Measurements from ENCODE around the gene TAF6L. TPM values are rescaled to one million over a fixed set of nuclear protein-coding genes. Genes with fewer than 3 reads are reported as not detected.
"Not testable (repeated sequence)": the region's sequence is repeated elsewhere in the genome, so short reads cannot be mapped to it uniquely, and the experiment has no call there.

Gene TAF6L
- total RNA-seq, 1 donor from 2014 or later = 50.5 TPM

DNA sequence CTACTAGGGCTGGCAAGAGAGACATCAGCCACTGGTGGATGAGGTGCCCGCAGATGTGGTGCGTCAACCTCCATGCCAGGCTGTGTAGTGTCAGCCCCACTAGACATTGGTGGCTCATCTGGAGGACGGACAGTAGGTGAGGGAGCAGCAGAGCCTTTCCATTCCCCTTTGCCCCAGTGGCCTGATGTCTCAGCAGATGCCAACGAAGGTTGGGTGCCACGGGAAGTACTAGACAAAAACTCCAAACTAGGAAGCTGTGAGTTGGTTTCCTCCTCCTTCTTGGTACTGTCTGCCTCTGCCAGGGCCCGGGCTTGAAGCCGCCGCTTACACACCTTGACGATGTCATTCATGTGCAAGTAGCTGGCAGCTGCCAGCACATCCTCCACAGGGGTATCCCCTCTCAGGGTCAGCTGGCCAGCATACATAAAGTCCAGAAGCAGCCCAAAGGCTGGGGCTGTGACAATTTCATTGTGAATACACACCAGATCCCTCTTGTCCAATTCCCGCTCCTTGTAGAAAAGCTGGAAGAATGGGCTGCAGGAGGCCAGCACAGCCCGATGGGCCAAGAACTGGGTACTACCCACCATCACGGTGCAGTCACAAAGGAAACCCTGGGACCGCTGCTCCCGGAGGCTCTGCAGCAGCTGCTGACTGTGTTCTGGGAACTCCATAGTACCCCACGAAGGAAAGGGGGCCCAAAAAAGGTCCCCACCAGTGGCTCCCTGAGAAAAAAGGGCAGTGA lies 18.0 kb upstream of the TAF6L start:
- Mint-ChIP-seq H3K4me3 (peak overlapping the region; percentile 100), H3K9me3 (no peaks in the 10 kb centered on the region), H3K27ac (ENCODE audit: unreplicated experiment) (no peak overlapping the region), H3K27me3 (ENCODE audit: low read depth) (no peaks in the 10 kb centered on the region), H3K4me1 (peaks cover 36% of the 10 kb centered on the region), H3K36me3 (ENCODE audit: low read depth) (peaks cover 2% of the 10 kb centered on the region)
- DNase-seq (ENCODE audit: low read depth, low spot score) = no peak
- TF ChIP-seq, protein P1, sequence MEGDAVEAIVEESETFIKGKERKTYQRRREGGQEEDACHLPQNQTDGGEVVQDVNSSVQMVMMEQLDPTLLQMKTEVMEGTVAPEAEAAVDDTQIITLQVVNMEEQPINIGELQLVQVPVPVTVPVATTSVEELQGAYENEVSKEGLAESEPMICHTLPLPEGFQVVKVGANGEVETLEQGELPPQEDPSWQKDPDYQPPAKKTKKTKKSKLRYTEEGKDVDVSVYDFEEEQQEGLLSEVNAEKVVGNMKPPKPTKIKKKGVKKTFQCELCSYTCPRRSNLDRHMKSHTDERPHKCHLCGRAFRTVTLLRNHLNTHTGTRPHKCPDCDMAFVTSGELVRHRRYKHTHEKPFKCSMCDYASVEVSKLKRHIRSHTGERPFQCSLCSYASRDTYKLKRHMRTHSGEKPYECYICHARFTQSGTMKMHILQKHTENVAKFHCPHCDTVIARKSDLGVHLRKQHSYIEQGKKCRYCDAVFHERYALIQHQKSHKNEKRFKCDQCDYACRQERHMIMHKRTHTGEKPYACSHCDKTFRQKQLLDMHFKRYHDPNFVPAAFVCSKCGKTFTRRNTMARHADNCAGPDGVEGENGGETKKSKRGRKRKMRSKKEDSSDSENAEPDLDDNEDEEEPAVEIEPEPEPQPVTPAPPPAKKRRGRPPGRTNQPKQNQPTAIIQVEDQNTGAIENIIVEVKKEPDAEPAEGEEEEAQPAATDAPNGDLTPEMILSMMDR (conservative IDR thresholded peaks at IDR 0.05) = no peak

DNA sequence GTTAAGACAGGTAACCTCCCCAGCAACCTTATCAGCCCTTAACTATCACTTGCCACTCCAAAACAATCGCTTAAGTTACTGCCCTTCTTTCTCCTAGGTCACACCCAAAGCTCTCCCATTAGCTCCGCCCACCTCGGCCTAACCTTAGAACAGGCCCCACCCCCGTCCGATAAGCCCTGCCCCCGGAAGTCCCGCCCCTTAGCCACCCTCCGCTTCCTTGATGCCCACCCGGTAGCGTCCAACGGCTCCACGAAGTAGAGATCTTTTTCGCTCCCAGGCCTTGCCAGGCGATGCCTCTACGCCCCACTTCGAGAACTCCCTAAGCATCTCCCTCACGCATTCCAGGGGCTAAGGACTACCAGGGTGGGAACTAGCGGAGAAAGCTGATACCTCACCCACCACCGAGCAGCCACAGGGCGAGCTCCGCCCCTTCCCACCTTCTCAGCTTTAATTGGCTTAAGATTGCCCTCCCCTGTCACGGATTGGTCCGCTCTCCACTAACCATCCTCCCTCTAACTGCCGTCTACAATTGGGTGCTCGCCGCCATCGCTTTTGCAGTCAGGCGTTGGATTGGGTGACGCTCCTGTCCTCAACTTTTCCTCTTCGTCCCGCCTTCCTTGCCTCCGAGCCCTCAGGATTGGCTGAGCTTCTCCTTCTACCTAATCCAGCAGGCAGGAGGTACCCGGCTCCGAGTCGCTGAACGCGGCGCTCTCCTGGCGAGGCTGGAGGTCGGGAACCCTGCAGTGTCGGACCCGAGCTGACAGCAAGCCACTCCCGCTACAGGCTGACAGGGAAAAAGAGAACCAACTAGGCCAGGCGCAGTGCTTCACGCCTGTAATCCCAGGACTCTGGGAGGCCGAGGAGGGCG lies 17.2 kb upstream of the TAF6L start, which contains the start of gene ZBTB3:
TSS of gene ZBTB3 (minus strand) at position 425 of the 868 bp plus-strand sequence. CDS start 496 bp downstream, outside the sequence.
- no peaks in the 10 kb centered on the region for H3K9me3 Mint-ChIP-seq
- TF ChIP-seq, protein P1 (conservative IDR thresholded peaks at IDR 0.05) = no peak
- no peaks in the 10 kb centered on the region for H3K27me3 Mint-ChIP-seq (ENCODE audit: low read depth)
- H3K4me3 Mint-ChIP-seq = peak within 1 kb of the TSS; percentile 100
- peak; percentile 96 for DNase-seq (ENCODE audit: low read depth, low spot score)
- peaks cover under 1% of the 10 kb centered on the region for H3K36me3 Mint-ChIP-seq (ENCODE audit: low read depth)
- peaks cover 31% of the 10 kb centered on the region for H3K4me1 Mint-ChIP-seq
- H3K27ac Mint-ChIP-seq (ENCODE audit: unreplicated experiment) = peak within 1 kb of the TSS; percentile 96

DNA sequence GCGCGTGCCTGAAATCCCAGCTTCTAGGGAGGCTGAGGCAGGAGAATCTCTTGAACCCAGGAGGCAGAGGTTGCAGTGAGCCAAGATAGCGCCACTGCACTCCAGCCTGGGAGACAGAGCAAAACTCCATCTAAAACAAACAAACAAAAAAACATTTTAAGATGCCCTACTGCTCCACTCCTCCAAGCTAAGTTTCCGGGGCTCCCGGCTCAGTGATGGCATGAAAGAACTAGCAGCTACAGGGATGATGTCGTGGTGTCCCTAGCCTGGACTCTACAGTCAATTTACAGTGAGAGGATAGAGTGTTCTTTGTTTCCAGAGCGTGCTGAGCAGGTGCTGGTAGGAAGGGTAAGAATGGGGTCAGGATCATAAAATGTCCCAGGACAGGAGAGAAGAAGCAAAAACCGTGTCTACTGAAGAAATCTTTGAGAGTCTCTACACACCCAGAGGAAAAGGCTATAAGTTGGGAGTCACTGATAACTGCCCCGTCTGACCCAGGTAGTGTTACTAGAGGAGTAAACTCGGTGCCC lies 16.0 kb upstream of the TAF6L start:
- no peaks in the 10 kb centered on the region for H3K36me3 Mint-ChIP-seq (ENCODE audit: low read depth)
- H3K9me3 Mint-ChIP-seq = no peaks in the 10 kb centered on the region
- H3K4me3 Mint-ChIP-seq = peak overlapping the region; percentile 74
- TF ChIP-seq, protein P1 (conservative IDR thresholded peaks at IDR 0.05) = no peak
- peaks cover 28% of the 10 kb centered on the region for H3K4me1 Mint-ChIP-seq
- no peak for DNase-seq (ENCODE audit: low read depth, low spot score)
- H3K27me3 Mint-ChIP-seq (ENCODE audit: low read depth) = no peaks in the 10 kb centered on the region
- peak overlapping the region; percentile 9 for H3K27ac Mint-ChIP-seq (ENCODE audit: unreplicated experiment)

DNA sequence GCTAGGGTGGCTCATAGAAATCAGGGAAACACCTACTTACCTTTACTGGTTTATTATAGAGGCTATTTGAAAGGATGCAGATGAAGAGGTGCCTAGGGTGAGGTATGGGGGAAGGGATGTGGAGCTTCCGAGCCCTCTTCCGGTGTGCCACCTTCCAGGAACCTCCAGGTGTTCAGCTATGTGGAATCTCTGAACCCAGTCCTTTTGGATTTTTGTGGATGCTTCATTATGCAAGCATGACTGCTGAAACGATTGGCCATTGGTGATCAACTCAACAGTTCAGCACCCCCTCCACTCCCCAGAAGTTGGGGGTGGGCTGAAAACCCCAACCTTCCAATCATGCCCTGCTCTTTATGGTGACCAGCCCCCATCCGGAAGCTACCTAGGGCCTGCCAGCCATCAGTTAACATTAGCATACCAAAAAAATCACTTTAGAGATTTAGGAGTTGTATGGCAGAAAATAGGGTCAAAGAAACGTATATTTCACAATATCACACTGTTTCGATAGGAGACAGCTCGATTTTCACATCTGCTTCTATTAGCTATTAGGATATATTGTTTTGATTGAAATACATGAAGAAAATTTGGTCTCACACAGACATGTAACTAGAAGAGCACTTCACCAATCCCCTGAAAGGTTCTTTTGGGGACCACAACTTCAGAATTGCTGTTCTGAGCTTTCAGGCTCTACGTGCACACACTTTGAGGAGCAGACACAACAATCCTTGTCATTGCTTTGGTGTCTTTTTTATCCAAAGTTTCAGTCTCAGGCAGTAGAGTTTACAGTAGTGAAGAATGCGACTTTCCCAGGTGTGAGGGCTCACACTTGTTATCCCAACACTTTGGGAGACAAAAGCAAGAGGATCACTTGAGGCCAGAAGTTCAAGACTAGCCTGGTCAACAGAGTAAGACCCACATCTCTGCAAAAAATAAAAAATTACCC lies 13.1 kb upstream of the TAF6L start:
- no peak overlapping the region for H3K27ac Mint-ChIP-seq (ENCODE audit: unreplicated experiment)
- H3K27me3 Mint-ChIP-seq (ENCODE audit: low read depth) = no peaks in the 10 kb centered on the region
- H3K4me1 Mint-ChIP-seq = peaks cover 43% of the 10 kb centered on the region
- H3K36me3 Mint-ChIP-seq (ENCODE audit: low read depth) = no peaks in the 10 kb centered on the region
- TF ChIP-seq, protein P1 (conservative IDR thresholded peaks at IDR 0.05) = no peak
- peak overlapping the region; percentile 41 for H3K4me3 Mint-ChIP-seq
- no peak for DNase-seq (ENCODE audit: low read depth, low spot score)
- no peaks in the 10 kb centered on the region for H3K9me3 Mint-ChIP-seq

DNA sequence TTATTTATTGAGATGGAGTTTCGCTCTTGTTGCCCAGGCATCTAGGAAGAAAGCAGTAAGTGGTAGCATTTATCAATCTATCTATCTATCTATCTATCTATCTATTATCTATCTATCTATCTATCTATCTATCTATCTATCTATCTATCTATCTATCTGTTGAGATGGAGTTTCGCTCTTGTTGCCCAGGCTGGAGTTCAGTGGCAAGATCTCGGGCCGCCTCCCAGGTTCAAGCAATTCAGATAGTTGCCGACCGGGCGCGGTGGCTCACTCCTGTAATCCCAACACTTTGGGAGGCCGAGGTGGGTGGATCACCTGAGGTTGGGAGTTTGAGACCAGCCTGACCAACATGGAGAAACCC lies 10.3 kb upstream of the TAF6L start:
- not testable (repeated sequence) for H3K36me3 Mint-ChIP-seq (ENCODE audit: low read depth); H3K27me3 Mint-ChIP-seq (ENCODE audit: low read depth); DNase-seq (ENCODE audit: low read depth, low spot score); H3K9me3 Mint-ChIP-seq
- Mint-ChIP-seq H3K4me3 (peak overlapping the region; percentile 99), H3K27ac (ENCODE audit: unreplicated experiment) (peak overlapping the region; percentile 67), H3K4me1 (peaks cover 26% of the 10 kb centered on the region)
